GM19193 (cell line): ENCODE results near the gene TRIM7.

Source experiments
- POLR2A ChIP-seq: IDR thresholded peaks from 4 replicates; pipeline ENCODE4 v1.6.1; 2011; ENCODE audit not compliant: insufficient read depth, insufficient read length; ENCODE audit errors: extremely low read depth

TRIM7 gene

DNA sequence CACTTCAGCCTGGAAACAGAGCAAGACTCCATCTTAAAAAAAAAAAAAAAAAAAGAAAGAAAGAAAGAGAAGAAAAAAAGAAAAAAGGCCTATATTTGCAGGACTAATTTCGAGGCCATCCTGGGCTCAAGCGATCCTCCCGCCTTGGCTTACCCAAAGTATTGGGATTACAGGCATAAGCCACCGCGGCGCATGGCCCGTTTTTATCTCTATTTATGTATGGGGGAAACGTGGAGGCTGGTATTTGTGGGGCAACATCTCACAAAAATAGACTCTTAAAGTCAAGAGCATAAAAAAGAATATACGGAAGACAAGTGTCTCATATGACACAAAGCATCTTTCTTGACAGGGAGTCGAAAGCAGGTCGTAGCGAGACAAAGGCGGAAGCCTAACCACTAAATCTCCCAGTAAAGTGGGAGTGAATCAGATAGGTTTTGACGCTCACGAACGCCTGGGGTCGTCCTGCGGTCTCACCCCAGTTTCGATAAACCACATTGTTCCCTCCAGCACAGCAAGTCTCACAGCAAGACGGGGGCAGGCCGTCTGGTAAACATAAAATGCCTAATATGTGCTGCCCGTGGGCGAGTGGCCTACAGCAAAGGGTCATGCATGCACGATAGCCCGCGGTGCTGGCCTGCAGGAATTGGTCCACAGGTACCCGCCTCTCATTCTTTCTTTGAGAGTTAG, 16.3 kb upstream of the TRIM7 start:
- no peak for TF ChIP-seq POLR2A

DNA sequence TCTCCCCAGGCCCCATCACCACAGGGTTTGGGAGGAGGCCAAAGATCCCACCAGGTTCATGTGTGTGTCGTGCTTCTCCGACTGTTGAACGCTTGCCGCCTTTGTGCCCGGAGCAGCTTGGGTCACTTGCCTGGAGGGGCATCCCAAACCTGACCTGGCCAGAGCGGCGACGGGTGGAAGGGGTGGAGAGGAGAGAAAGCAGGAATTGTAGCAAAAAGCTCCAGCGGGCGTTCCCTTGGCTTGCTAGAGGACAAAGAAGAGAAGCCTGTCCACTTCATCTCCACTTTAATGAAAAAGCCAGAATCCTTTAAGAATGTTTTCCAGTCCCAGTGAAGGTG, 15.2 kb upstream of the TRIM7 start:
- TF ChIP-seq POLR2A = no peak

GRCh38 chr5:181219262-181220177, 14.5 kb upstream of the TRIM7 start:
- no peak for TF ChIP-seq POLR2A

GRCh38 chr5:181218795-181219124, 13.8 kb upstream of the TRIM7 start:
- no peak for TF ChIP-seq POLR2A

DNA sequence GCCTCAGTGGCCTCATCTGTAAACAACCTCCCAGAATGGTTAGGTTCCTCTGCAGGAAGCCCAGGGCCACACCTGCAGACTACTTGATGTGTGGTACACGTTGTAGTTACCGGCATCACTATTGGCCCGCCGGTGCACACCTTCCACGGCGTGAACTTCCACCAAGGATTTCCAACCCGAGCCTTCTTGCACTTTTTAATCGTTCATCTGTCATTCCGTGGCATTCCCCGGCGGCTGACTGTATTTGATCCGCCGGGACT, 12.7 kb upstream of the TRIM7 start:
- TF ChIP-seq POLR2A = no peak

GRCh38 chr5:181217111-181217802, 12.3 kb upstream of the TRIM7 start:
- TF ChIP-seq POLR2A = no peak

DNA sequence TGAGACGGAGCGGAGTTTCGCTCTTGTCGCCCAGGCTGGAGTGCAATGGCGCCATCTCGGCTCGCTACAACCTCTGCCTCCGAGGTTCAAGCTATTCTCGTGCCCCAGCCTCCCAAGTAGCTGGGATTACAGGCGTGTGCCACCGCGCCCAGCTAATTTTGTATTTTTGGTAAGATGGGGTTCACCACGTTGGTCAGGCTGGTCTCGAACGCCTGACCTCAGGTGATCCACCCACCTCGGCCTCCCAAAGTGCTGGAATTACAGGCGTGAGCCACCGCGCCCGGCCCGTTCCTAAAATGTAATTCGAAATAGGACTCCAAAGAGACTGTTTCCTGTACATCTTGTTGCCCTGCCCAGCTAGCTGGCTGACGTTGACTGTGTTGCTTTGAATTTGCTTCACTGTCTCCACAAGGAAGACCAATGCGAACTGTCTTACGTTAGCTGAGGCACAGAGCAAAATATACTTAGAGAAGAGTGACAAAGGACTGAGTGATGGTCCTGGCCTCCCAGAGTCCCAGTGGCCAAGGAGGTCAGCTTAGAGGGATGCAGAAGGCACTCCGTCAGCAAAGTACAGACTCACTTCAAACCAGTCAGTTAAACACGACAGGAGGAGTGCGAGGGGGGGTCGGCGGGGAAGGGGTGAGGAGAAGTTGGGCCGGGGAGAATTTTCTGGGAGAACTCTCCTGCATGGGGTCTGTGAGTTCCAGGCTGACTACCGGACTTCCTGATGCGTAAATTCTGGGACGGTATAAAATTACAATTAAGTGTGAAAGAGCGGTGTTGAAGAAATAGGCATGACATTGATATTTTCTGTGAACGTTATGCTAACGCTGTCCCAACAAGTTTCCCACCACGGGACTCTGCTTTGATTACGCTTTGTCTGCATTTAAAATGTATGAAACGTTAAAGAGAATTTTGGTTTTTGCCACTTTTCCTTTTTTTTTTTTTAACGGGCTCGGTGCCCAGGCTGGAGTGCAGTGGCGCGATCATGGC, 11.3 kb upstream of the TRIM7 start:
- TF ChIP-seq POLR2A = no peak

DNA sequence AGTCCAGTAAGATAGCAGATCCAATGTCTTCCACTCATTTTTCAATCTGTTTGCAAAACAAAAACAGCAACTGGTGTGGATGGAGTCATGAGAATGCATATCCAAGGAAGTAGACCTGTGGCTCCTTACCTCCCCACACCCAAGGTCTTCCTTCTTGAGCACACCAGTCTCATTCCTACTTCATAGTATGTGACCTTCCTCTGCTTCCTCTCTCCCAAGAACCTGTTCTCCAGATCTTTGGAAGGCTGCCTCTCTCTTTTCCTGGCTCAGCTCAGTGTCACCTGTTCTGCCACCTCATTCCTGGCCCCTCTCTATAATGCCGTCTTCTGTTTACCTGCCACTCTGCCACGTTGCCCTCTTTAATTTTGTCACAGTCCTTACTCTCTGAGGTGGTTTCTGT, 7.9 kb upstream of the TRIM7 start:
- TF ChIP-seq POLR2A = no peak

- no peak for TF ChIP-seq POLR2A
Observed at GRCh38 chr5:181212080-181212479, 7.1 kb upstream of the TRIM7 start.

DNA sequence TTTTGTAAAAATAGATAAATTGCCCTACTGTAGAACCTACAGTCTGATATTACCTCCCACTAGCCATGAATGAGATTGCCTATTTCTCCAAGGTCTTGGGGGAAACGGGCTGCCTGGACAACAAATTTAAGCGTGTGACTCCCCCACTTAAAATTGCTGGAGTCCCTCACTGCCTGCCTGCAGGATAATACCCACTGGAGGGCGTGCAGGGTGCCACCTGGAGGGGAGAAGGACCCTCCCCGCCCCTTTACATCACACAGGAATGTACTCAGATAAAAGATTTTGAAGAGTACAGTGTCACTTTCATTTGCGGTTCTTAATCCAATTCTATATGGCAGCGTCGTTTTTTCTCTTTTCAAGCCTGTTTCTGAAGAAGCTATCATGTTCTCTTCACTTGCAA, 6.2 kb upstream of the TRIM7 start:
- TF ChIP-seq POLR2A = no peak

DNA sequence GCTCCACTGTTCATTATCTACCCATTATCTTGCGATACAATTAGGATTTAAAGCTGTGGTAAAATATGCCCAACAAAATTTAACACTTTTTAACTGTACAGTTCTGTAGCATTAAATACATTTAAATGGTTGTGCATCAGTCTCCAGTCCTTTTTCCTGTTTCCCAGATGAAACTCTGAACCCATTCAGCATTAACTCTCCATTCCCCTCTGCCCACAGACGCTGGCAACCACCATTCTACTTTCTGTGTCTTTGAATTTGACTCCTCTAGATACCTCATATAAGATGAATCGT, 2.9 kb upstream of the TRIM7 start:
- TF ChIP-seq POLR2A = no peak

- no peak for TF ChIP-seq POLR2A
Observed at GRCh38 chr5:181207214-181207959, 2.4 kb upstream of the TRIM7 start.

DNA sequence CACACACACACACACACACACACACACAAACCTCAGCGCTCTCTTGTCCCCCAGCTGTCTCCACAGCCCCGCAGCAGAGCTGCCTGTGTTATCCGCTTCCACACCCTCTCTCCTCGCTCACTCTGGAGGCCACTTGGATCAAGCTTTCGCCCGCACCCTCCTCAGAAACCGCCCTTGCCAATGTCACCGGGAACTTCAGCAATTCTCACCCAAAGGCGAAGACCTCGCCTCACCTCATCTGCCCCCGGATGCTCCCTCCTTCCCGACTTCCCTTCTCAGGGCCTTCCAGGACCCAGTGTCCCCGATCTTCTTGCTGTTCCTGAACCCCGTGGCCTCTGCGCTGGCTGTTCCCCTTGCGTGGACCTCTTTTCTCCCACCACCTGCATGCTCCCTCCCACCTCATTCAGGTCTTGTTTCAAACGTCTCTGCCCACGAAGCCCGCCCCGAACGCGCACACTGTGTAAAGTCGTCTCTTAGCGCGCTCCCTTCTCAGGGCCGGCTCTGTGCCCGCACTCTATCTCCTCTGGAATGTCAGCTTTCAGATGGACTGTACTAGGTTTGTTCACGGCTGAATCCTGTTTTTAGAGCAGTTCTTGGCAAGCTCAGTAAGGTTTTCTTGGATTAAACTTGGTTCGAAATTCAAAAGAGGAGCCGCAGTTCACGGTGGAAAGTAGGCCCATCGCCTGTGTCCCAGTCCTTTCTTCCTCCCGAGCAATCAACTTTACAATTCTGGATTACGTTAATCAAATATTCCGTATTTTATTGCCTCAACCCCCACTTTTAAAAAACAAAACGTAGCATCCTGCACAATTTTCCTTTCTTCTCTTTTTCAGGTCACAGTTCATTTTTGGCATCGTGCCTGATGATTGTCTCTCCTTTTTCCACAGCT, 1.0 kb upstream of the TRIM7 start:
- TF ChIP-seq POLR2A = no peak
